ENCODE results near the gene MEPE.

MEPE gene

GRCh38 chr4:87832669-87833068 lies at the start of gene MEPE:
Gene MEPE, plus strand, starts transcription at chr4:87832969. Its CDS starts 1,746 bp downstream, at chr4:87834715.
- no peak for DNase-seq

GRCh38 chr4:87783781-87784180 lies 49.0 kb upstream of the MEPE start:
- DNase-seq, result no peak

- DNase-seq, result no peak
Observed at GRCh38 chr4:87785731-87786509, 46.8 kb upstream of the MEPE start.

- no peak for DNase-seq
Observed at GRCh38 chr4:87799301-87800113, 33.3 kb upstream of the MEPE start, which contains the start of gene IBSP. Gene IBSP, plus strand, starts transcription at chr4:87799554. Its CDS starts 2,808 bp downstream, at chr4:87802362.

GRCh38 chr4:87802858-87803257 lies 29.9 kb upstream of the MEPE start:
- DNase-seq, result no peak

- DNase-seq, result no peak
Observed at GRCh38 chr4:87803421-87803820, 29.3 kb upstream of the MEPE start.

- no peak for DNase-seq
Observed at GRCh38 chr4:87804871-87805270, 27.9 kb upstream of the MEPE start.

- DNase-seq, result no peak
Observed at GRCh38 chr4:87805971-87806370, 26.8 kb upstream of the MEPE start.

GRCh38 chr4:87806520-87806919 lies 26.2 kb upstream of the MEPE start:
- DNase-seq, result no peak

- no peak for DNase-seq
Observed at GRCh38 chr4:87807402-87807801, 25.4 kb upstream of the MEPE start.

- DNase-seq, result no peak
Observed at GRCh38 chr4:87811977-87812376, 20.8 kb upstream of the MEPE start.

GRCh38 chr4:87819281-87819919 lies 13.4 kb upstream of the MEPE start:
- no peak for DNase-seq

GRCh38 chr4:87823200-87823599 lies 9.6 kb upstream of the MEPE start:
- no peak for DNase-seq

- no peak for DNase-seq
Observed at GRCh38 chr4:87823724-87824123, 9.0 kb upstream of the MEPE start.

GRCh38 chr4:87824352-87824751 lies 8.4 kb upstream of the MEPE start:
- DNase-seq, result no peak

- DNase-seq, result no peak
Observed at GRCh38 chr4:87834401-87834800, 1.6 kb downstream of the MEPE start.

GRCh38 chr4:87835197-87835596 lies 2.4 kb downstream of the MEPE start:
- DNase-seq, result no peak

- DNase-seq, result no peak
Observed at GRCh38 chr4:87835743-87836142, 3.0 kb downstream of the MEPE start.

GRCh38 chr4:87838205-87838604 lies 5.4 kb downstream of the MEPE start:
- DNase-seq, result peak; percentile 11

GRCh38 chr4:87838890-87839591 lies 6.3 kb downstream of the MEPE start:
- peak; percentile 15 for DNase-seq

GRCh38 chr4:87839592-87839946 lies 6.8 kb downstream of the MEPE start:
- no peak for DNase-seq

- DNase-seq, result no peak
Observed at GRCh38 chr4:87840149-87840548, 7.4 kb downstream of the MEPE start.

- no peak for DNase-seq
Observed at GRCh38 chr4:87843936-87844335, 11.2 kb downstream of the MEPE start.

All from NCI-H1694 treated with DMSO at 0.1 percent for 48 hours (cell line).